Testis (tissue), 3 donors: ENCODE measurements around the gene PELI1. TPM values are rescaled to one million over a fixed set of nuclear protein-coding genes. Genes with fewer than 3 reads are reported as not detected.

Experiments
- DNase-seq: peaks from one replicate; pipeline ENCODE4 v3.0.0-alpha.2; 2019
- H3K27ac ChIP-seq, 2 donors: fragments of 200-600 bp; sonication (generic); one replicate each; pipeline ENCODE4 v1.5.1; 2019
- H3K27me3 ChIP-seq: fragments of 200-600 bp; sonication (generic); one replicate; pipeline ENCODE4 v1.5.1; 2019
- H3K36me3 ChIP-seq: fragments of 200-600 bp; sonication (generic); one replicate; pipeline ENCODE4 v1.5.1; 2017; ENCODE audit warnings: low read depth; ENCODE audit errors: missing control alignments
- H3K4me1 ChIP-seq: fragments of 200-600 bp; sonication (generic); one replicate; pipeline ENCODE4 v1.5.1; 2019
- H3K4me3 ChIP-seq, 2 donors: fragments of 200-600 bp; sonication (generic); one replicate each; pipeline ENCODE4 v1.5.1; 2017 to 2019
- H3K9me3 ChIP-seq: fragments of 200-600 bp; sonication (generic); one replicate; pipeline ENCODE4 v1.5.1; 2017
- CTCF ChIP-seq, 3 experiments: fragments of 450-650 bp in 2 of 3; fragments of 200-600 bp in 1 of 3; sonication (generic) in 1 of 3; IDR thresholded peaks; one replicate each; pipeline ENCODE4 v1.5.1; 2016 to 2019; ENCODE audit warnings: antibody characterized with exemption in 3 of 3, mild to moderate bottlenecking in 2 of 3, moderate library complexity in 1 of 3
- POLR2A ChIP-seq: fragments of 450-650 bp; IDR thresholded peaks from one replicate; pipeline ENCODE4 v1.6.1; 2017; ENCODE audit warnings: antibody characterized with exemption, mild to moderate bottlenecking, moderate library complexity
- WGBS, 2 donors: methylation state at CpG; one replicate each; pipeline ENCODE4 v1.1.5; 2018; 5-methylcytosine and 5-hydroxymethylcytosine counted together
- intact Hi-C: fragments of 100-400 bp; cut with DNase I; formaldehyde crosslinking; loops from one replicate; pipeline ENCODE4 v1.15.1; 2023; ENCODE audit warnings: low total_unique reads
- polyA plus RNA-seq: library from polyadenylated mRNA; stranded (reverse); fragments of 350-450 nt; fragmentation: Illumina TruSeq; extraction: RNeasy Lipid Tissue Mini Kit (QIAGEN cat#74804); gene quantifications from one replicate; pipeline ENCODE4 v1.2.3, GENCODE V29; 2014; ENCODE audit warnings: low read depth, low replicate concordance; ENCODE audit not compliant: insufficient read depth
- total RNA-seq, 2 donors: library from RNA; depleted of rRNA; stranded (reverse); fragments of >200 nt; gene quantifications; one replicate each; pipeline ENCODE4 v1.2.3, GENCODE V29; 2016

PELI1 gene
- total and polyA plus RNA-seq, 3 donors from 2014 or later, result 22.4 to 48.0 (median 40.9) TPM

GRCh38 chr2:64189586-64189985 lies 45.4 kb upstream of the PELI1 start:
- no peak for TF ChIP-seq CTCF (IDR thresholded peaks at IDR 0.05)
- no peak for TF ChIP-seq POLR2A
- H3K4me1 ChIP-seq, result no peaks in the 10 kb centered on the region
- no peaks in the 10 kb centered on the region for H3K36me3 ChIP-seq
- no peaks in the 10 kb centered on the region for H3K9me3 ChIP-seq
- no peak for DNase-seq
- H3K27me3 ChIP-seq, result no peaks in the 10 kb centered on the region
- intact Hi-C loops, result no loop called here
- H3K4me3 ChIP-seq, result no peak overlapping the region
- no peak overlapping the region for H3K27ac ChIP-seq

GRCh38 chr2:64189167-64189566 lies 44.9 kb upstream of the PELI1 start:
- 74 to 83% methylated on average over 10 of the region's 10 CpGs for WGBS, 2 donors
- intact Hi-C loops, result no loop called here

GRCh38 chr2:64186699-64187605 lies 42.7 kb upstream of the PELI1 start:
- Histone ChIP-seq H3K36me3 (no peaks in the 10 kb centered on the region), H3K27ac (no peak overlapping the region), H3K4me3 (no peak overlapping the region), H3K27me3 (no peaks in the 10 kb centered on the region), H3K4me1 (no peaks in the 10 kb centered on the region), H3K9me3 (no peaks in the 10 kb centered on the region)
- intact Hi-C loops, result no loop called here
- TF ChIP-seq CTCF (IDR thresholded peaks at IDR 0.05), result no peak
- TF ChIP-seq POLR2A, result no peak
- DNase-seq, result no peak
- 56 to 63% methylated on average over 2 of the region's 2 CpGs for WGBS, 2 donors

More at GRCh38 chr2:64189167-64189566, 44.9 kb upstream of the PELI1 start:
- TF ChIP-seq POLR2A (no peak), CTCF (IDR thresholded peaks at IDR 0.05) (no peak)
- Histone ChIP-seq H3K4me1 (no peaks in the 10 kb centered on the region), H3K4me3 (no peak overlapping the region), H3K9me3 (no peaks in the 10 kb centered on the region), H3K36me3 (no peaks in the 10 kb centered on the region), H3K27me3 (no peaks in the 10 kb centered on the region), H3K27ac (no peak overlapping the region)
- no peak for DNase-seq

- TF ChIP-seq POLR2A (no peak), CTCF (IDR thresholded peaks at IDR 0.05) (no peak)
- WGBS, 2 donors, result 92 to 96% methylated on average over 10 of the region's 10 CpGs
- Histone ChIP-seq H3K4me3 (no peak overlapping the region), H3K27me3 (no peaks in the 10 kb centered on the region), H3K9me3 (no peaks in the 10 kb centered on the region), H3K4me1 (no peaks in the 10 kb centered on the region), H3K36me3 (no peaks in the 10 kb centered on the region), H3K27ac (no peak overlapping the region)
- intact Hi-C loops, result no loop called here
- DNase-seq, result no peak
Observed at GRCh38 chr2:64179582-64180321, 35.5 kb upstream of the PELI1 start.
